HFF-Myc (cell line): Measurements from ENCODE around the gene ANKRD6.

Source experiments
- DNase-seq: peaks from one replicate; pipeline ENCODE4 v3.0.0-alpha.2; 2011; ENCODE audit warnings: low read depth; ENCODE audit errors: extremely low read depth
- H3K4me3 ChIP-seq: replicated peaks from 2 replicates; pipeline ENCODE4 v1.5.1; 2011; ENCODE audit warnings: low read depth, mild to moderate bottlenecking, control low read depth, low read length
- CTCF ChIP-seq: IDR thresholded peaks from 2 replicates; pipeline ENCODE4 v1.5.1; 2012; ENCODE audit warnings: mild to moderate bottlenecking, low read depth, low read length, control low read depth; ENCODE audit errors: missing control alignments

Gene ANKRD6

DNA sequence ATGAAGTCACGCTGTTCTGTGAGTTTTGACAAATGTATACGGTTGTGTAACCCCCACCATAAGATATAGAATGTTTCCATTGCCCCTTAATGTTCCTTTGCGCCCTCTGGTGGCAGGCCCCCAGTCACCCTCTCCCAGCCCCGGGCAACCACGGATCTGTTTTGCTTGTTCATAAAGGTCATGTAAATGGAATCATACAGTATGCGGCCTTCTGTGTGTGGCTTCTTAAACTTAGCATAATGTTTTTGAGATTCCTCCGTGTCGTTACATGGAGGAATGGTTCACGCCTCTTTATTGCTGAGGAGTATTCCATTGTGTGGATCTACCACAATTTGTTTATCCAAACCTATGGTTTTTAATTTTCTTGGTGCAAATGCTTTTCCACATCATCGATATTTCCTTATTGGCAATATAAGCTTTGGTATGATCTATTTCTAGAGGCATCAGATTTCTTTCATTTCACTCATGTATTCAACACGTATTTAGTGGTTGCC lies 177.2 kb downstream of the ANKRD6 start:
- peak; percentile 80 for TF ChIP-seq CTCF
- no peak for DNase-seq
- no peak overlapping the region for H3K4me3 ChIP-seq

DNA sequence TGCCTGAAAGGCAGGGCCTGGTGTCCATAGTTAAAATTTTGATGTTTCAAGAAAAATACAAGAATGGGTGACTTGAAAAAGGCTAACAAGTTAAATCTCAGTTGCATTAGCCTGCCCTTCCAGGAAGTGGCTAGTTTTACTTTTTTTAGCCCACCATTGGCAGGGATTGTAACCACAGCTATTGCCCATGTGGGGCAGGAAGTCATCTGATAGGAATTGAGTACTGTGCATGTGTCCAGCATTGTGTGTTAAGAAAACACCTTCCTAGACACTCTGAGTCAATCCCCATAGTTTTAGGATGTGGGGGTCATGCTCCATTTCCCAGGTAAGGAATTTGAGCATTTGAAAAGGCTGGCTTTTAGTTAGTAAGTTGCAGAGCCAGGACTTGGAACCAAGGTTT lies 178.7 kb downstream of the ANKRD6 start:
- no peak for TF ChIP-seq CTCF
- no peak for DNase-seq
- H3K4me3 ChIP-seq: no peak overlapping the region

DNA sequence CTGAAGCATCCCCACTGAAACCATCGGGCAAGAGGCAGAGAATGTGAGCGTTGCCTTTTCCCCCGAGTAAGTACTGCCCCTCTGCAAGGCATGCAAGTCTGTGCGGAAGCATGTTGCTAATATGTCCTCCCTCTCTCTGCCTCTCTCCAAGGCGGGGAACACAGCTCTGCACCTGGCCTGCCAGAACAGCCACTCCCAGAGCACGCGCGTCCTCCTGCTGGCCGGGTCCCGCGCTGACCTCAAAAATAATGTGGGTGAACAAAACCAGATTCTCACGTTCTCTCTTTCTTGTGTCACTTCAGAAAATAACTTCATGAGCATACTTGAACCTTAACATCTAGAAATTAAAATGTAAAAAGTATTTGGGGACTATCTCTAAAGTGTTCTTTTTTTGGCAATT lies 179.2 kb downstream of the ANKRD6 start:
- TF ChIP-seq CTCF: no peak
- no peak overlapping the region for H3K4me3 ChIP-seq
- DNase-seq: no peak

- no peak overlapping the region for H3K4me3 ChIP-seq
- no peak for DNase-seq
- no peak for TF ChIP-seq CTCF
Observed at GRCh38 chr6:89613790-89614189, 180.8 kb downstream of the ANKRD6 start.

DNA sequence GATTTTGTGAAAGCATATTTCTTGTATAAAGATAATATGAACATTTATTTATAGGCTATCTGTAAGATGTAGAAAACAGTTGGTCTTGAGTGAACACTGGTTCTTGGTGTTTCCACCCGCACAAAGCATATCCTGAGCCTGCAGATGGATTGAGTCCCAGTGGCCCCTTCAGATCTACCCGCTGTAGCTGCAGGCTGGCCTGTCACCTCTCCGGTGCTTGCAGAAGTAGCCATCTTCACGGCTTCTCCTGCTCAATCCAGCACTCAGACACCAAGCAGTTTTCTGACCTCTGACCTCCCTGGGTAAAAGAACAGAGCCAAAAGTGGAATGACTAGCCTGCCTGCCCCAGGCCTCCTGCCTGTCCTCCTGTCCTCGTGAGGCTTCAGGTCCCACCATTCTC lies 182.9 kb downstream of the ANKRD6 start:
- no peak overlapping the region for H3K4me3 ChIP-seq
- DNase-seq: no peak
- no peak for TF ChIP-seq CTCF

DNA sequence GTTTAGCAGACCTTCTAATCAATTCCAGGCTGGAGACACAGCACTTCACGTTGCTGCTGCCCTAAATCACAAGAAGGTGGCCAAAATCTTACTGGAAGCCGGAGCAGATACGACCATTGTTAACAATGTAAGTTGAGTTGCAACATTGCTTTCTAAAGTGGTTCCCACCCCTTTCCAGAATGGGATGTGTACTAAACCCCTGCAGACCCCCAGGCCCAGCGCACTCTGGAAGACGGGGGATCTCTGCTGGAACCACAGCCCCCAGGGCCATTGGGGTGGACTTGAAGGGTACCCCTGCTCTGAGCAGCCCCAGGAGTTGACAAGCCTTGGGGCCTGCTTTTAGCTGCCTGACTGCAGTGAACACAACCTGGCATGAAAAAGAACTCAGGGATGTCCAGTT lies 183.6 kb downstream of the ANKRD6 start:
- no peak for DNase-seq
- no peak for TF ChIP-seq CTCF
- H3K4me3 ChIP-seq: no peak overlapping the region

DNA sequence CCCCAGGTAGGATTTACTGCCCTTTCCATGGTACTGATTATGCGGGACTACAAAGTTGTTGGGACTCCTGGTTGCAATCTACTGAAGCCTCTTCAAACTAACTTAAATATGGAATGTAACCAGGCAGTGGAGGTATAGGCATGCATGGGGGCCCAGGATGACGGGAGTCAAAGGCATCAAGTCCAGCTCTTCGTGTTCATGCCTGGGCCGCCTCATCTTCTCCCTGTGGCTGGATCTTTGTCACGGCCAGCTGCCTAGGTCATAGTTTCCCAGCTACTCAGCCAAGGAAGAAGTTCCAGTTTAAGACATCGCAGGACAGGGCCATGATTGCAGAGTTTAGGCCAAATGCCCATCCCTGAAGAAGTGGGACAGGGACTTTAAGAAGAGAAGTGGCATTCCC lies 185.1 kb downstream of the ANKRD6 start:
- DNase-seq: no peak
- TF ChIP-seq CTCF: no peak
- H3K4me3 ChIP-seq: no peak overlapping the region
